SK-N-DZ (cell line): ENCODE data around the gene KLHDC7B.

Experiments
- DNase-seq: peaks from one replicate; pipeline ENCODE4 v3.0.0-alpha.2; 2015; ENCODE audit warnings: low spot score

KLHDC7B gene

DNA sequence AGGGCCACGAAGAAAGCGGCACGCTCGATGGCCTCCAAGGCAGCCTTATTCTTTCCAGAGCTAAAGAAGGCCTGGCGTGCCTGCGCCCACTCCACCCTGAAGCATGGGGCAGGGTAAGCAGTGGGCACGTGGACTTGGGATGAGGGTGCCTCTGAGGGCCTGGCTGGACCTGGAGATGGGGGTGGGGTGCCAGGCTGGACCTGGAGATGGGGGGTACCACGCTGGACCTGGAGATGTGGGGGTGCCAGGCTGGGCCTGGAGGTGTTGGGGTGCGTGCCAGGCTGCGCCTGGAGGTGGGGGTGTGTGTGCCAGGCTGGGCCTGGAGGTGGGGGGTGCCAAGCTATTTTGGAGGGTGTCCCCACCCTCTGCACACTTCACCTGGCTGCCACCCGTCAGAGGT, 27.3 kb downstream of the KLHDC7B start:
- DNase-seq, result no peak

DNA sequence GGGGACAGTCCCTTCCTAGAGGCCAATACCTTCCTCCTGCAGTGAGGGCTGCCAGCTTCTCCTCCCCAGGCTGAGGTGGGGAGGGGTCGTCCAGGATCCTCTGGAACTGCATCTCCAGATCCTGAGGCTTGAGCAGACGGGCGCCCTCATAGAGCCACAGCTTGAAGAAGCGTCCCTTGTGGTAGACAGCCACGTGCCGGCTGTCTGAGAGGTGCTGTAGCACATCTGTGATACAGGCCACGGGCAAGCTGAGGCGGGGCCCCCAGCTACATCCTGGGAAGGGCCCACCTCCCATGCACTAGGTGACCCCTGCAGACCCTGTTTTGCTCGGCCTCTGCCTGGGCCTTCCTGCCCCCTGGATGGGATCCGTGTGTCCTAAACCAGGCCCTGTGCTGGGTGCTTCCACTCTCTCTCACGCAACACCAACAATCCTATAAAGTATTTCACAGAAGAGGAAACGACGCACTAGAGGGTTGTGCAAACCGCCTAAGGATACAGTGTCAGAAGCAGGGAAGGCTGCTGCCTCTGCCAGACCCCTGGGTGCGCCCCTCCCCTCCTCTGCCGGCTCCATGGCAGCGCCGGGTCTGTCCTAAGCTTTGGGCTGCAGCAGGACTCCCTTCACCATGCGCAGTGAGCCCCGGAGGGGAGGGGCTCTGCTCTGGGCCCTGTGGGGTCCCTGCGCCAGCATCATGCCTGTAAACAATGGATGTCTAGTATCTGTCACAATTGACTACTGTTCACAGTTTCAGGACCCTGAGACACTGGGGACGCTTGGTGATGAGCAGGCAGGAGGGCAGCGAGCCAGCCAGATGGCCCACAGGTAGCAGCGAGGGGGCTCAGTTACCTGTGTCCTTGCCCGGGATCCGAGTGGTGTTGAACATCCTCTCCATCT, 28.0 kb downstream of the KLHDC7B start:
- DNase-seq, result no peak

DNA sequence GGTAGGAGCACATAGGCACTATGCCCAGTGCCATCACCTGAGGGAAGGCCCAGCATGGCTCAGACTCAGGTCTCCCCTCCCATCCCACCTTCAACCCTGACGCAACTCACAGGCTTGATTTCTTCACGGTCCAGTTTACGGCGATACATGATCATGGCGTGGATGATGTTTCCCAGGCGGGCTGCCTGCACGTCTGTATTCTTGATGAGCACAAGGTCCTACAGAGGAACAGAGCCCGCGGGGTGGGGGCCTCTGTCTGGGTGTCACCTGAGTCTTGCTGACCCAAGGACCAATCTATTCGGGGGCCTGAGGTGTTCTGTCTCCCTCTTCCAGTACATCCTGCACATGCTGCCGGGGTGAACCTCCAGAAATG, 28.7 kb downstream of the KLHDC7B start:
- no peak for DNase-seq

DNA sequence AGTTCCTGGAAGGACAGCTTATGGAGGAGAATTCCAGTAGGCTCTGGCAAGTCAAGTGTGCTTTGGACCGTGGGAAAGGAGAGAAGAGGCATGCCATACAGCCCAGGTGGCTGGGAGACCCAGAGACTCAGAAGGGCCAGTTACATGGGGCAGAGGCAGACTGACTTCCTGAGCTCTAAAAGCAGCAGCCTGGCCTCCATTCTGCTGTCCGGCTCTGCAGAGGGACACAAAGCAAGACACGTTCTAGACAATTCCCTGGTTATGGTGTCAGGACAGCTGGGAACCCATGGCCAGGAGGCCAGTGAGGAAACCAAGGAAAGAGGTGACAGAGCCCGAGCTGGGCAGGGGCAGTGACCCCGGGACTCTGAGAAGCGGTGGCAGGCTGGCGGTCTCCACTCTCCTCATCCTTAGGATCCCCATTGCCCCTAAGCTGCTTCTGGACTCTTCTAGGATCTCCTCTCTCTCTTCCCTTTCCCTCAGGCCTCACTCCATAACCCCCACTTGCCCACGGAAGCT, 29.8 kb downstream of the KLHDC7B start:
- no peak for DNase-seq

DNA sequence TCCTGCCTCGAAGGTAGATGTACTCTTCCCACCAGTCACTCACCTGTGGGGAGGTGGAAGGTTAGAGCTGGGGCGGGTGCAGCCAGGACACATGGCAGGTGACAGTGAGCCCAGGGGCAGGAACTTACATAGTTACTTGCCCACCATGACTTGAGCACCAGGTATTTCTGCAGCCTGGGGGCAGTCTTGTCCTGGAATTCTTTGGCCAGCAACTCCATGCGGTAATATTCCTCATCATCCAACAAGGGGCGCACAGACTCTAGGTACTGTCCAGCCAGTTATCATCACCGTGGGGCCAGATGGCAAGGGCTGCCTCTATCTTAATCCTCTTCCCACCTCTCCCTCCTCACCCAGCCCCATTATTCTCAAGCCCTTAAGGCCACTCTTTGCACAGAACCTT, 30.4 kb downstream of the KLHDC7B start:
- peak; percentile 63 for DNase-seq

DNA sequence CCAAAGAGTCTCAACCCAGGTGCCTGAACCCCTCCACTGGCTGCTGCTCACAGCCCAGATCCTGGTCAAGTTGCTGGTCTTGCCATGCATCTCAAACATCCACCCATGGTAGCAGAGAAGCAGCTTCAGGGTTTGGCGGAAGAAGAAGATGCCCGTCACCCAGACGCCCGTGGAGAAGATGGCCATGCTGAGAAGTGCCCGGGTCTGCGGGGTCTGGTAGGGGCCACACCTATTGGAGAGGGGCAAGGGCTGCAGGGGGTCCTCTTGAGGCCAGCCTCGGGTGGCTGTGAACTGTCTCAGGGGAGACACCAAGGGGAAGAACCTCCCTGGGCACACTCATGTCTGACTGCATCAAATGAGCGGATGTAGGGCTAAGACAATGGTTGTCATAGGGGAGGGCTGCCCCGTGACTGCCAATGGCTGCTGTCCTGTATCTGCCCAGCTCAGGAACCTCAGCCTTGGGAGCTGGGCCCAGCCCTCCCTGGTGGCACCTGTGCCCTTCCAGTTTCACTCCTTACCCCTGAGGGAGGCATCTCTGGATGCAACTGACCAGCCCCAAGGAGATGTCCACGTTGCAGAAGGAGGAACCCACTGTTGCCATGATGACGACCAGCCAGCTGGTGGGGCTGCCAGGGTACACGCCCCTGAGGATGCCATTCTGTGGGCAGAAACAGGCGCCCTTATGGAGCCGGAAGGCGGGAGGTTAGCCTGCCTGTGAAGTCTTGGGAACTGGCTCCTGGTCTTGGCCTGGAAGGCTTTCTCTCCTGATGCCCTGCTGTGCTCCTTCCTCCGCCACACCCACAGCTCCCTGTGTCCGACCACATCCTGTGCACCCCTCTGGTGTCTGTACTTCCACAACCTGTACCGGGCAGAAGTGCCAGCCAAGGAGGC, 31.4 kb downstream of the KLHDC7B start:
- no peak for DNase-seq

DNA sequence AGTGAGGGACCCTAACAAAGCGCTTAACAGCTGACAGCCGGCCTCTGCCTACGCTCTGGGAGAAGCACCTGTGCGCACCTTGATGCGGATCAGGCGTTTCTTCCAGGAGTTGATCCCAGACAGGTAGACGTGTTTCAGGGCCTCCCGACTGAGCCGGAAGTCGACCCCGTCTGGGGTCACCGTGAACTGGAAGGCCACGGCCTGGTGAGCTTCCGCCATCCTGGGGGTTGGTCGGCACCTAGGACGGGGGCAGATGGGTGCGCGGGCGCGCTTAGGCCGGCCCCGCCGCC, 31.9 kb downstream of the KLHDC7B start:
- no peak for DNase-seq

DNA sequence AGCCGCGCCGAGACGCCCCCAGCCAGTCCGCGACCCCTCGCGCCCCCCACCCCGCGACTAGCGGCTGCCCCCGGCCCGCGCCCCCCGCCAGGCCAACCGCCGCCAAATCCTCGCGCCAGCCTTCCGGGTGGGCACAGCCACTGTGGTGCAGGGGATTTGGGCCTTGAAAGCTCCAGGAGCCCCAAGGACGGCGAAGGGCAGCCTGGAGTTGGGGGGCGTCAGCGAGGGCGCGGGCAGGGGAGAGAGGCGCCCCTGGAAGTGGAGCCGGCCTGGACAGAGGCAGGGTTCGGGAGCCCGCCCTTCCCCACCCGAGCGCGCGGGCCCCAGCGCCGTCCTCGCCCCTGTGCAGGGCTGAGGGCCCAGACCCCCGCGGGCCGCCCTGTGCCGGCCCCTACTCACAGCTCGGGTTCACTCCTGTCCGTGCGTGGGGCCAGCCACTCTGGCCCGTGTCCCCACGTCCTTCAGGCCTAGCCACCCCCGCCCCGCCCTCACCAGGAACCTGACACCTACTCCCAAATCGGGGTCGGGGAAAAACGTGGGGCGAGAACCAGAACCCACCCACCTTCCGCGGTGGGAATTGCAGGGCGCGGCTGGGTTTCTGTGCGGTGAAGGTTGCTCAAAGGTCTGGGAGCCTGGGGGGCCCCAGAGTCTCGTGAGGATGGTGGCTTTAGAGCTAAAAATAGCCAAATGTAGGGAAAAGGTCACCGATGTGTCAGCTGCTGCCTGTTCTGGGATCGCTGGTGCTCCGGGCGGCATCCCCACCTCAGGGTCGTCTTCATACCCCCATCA, 32.5 kb downstream of the KLHDC7B start, which contains the start of gene CPT1B:
TSS of gene CPT1B (minus strand) at position 441 of the 789 bp plus-strand sequence. CDS start 512 bp downstream, outside the sequence.
- no peak for DNase-seq

DNA sequence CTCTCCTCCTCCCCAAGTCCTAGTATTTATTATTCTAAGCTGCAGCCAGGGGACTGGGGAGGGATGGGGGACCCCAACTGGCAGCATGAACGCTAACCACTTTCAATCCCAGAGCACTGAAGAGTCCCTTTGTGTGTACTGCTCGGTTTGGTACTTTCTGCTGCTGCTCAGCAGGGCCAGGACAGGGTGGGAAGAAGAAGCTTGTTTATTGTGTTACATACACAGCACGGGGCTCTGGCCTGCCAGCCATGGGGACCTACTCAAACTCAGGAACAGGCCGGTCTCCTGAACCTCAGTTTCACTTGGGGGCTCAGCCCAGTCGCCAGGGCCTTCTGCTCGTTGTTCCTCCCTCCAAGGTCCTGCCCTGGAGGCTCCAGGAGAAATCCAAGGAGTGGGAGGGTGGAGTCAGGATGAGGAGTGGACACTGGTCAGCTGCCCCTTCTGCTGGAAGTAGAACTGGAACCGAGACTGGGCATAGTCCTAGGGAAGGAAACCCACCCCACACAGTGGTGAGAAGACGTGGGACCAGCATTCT, 33.1 kb downstream of the KLHDC7B start:
- no peak for DNase-seq

DNA sequence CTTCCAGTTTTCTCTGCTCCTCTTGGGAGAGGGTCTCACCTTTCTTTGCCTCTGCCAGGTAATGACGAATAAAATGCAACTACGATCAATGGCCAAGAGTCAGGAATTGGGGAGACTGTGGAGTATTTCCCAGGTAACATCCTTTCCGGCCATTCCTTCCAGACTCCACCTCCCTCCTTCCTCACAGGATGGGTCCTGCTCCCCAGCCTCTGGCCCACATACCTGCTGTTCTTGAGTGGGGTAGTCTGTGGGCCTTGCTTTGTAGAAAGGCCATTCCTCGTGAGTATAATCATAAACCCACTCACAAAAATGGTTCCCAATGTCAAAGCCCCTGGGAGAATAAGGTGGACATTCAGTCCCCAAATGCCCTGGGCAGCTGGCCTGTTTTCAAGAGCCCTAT, 34.1 kb downstream of the KLHDC7B start:
- DNase-seq, result no peak

DNA sequence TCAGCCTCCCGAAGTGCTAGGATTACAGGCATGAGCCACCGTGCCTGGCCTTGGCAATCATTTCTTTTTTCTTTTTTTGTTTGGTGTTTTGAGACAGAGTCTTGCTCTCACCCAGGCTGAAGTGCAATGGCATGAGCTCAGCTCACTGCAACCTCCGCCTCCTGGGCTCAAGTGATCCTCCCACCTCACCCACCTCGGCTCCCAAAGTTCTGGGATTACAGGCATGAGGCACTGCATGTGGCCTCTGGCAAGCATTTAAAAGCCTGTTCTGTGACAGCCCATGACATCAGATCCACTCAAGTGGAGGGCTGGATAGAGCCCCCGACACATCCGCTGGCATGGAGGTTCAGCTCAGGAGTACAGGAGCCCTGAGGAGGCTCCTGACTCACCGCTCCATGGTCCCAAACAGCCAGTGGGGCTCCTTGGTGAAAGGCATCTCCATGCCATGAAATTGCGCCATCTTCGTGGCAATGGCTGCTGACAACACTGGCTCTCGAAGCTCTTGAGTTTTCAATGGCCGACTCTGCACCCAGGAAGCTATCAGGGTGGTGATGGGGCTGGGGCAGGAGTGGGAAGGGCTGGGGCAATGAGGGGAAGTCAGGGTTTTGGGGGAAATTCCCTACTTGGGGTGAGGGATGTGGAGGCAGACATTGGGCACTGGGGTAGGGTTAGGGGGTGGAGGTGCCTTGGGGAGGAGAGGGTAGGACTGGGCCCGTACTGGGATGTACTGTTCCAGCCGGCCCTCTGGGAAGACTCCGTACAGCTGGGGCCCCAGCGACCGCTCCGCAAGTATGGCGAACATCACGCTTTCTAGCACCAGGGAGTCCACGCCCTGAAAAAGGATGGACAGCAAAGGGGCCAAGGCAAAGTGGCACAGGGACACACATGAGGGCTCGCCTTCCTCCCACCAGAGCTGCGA, 35.6 kb downstream of the KLHDC7B start:
- no peak for DNase-seq

DNA sequence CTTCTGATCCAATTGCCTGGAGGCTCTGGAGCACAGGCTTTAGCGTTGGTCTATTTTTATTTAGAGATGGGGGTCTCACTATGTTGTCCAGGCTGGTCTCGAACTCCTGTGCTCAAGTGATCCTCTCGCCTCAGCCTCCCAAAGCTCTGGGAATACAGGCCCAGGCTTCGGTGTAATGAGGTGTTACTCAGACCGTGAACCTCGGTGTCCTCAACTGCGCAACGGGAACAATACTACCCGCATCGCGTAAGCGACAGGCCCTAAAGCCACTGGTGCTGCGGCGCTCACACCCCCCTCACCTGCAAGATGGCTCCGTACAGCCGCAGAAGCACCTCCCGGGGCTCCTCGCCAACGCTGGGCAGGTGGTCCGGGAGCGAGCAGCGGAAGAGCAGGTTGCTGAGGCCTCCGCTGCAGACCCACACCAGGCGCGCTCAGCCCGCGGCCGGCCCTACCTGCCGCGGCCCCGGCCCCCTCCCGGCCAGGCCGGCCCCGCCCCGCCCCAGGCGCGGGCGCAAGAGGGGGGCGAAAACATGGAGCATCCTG, 36.3 kb downstream of the KLHDC7B start:
- DNase-seq, result peak; percentile 28

DNA sequence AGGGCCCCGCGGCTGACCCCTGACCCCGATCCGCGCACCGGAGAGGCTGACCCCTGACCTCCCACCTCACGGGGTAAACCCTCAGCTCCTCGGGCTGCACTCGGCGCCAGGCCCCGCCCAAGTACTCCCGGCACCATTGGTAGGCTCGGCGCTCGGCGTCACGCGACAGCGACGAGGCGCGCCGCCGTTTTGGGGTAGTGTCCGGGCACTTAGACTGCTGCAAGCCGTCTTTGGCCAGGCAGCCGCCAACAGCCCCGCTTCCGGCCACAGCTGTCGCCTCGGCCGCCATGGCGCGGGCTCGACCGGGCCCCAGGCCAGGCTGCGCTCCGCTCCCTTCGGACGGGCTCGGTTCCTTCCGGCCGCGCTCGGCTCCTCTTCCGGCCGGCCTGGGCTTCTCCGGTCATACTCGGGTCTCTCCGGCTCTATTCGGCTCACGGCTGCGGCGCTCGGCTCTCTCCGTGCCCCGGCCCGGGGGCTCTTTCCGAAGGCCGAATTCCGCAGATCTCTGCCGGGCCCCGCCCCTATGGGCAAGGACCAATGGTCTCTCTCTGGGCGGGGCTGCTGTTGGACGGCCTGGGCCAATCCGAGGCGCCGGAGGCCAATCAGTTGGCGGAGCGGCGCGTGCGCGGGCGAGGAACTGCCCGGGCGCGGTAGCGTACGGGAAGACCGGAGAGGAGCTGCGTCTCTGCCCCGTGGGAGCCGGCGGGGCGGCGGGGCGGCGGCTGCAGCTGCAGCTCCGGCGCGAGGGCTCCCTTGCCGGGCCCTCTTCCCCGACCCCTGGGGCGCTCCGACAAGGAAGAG, 37.0 kb downstream of the KLHDC7B start, which contains the start of gene CHKB:
TSS of gene CHKB (minus strand) at position 357 of the 801 bp plus-strand sequence. CDS start at position 289, 68 bp downstream.
- peak; percentile 98 for DNase-seq

DNA sequence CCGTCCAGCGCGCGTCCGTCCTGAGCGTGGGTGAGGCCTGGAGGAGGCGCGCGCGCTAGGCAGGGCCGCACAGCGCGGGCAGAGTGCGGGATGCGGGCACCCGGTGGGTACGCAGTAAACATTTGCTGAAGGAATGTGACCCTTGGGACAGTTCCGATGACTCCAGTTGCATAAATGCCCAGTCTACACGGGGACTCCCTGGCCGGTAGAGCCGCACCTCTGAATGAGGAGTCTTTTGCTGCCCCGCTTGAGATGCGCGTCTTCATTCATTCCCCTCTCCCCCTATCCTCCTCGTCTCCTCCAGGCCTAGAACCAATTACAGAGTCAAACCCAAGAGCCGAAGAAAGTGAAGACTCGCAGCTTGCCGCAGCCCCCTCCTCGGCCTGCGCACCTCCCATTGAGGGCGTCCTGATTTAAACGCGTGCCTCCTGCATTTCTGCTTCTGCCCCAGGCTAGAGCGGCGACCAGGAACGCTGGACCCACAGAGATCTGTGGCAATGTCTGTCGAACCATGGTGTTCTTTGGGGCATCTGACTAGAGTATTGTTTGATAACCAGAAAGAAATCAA, 37.7 kb downstream of the KLHDC7B start:
- no peak for DNase-seq

DNA sequence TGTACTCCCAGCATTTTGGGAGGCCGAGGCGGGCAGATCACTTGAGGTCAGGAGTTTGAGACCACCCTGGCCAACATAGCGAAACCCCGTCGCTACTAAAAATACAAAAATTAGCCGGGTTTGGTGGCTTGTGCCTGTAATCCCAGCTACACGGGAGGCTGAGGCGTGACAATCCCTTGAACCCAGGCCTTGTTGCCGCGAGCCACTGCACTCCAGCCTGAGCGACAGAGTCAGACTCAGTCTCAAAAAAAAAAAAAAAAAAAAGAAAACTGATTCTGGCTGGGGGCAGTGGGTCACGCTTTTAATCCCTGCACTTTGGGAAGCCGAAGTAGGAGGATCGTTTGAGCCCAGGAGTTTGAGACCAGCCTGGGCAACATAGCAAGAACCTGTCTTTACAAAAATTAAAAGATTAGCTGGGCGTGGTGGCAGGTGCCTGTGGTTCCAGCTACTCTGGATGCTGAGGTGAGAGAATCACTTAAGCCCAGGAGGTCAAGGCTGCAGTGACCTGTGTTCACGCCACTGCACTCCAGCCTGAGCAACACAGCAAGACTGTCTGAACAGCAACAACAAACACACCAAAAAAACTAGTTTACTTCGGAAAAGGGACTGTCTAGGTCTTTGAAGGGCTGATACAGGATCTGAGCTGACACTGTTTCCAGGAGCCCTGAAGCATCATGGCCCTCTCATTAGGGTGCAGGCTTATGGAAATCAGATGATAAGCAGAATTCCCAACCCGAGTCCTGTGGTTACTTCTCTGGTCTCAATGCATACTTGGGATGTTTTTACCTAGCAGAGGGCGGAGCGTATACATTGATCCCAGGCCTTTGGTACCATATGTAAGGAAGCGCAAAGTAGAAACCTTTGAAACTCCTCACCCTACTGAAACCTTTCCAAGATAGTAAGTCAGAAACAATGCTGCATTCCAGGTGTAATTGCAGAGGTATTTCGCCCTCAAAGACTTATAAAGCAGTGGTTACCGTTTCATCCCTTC, 38.7 kb downstream of the KLHDC7B start:
- no peak for DNase-seq

DNA sequence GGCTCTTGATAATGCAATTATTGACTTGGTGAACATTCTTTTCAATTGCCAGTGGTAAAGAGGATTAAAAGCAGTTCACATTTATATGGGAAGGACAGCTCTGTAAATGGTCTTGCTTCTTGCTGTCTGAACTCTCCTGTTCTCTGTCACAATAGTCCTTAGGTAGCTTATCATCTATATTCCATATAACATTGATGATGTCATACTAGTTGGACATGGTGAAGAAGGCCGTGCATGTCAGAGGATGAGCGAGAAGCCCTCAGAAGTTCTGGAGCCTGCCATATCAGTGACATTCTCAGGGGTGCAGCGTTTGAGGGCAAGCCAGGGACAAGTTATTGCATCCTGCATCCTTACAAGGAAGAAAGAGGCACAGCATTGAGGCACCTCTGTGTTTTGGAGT, 39.5 kb downstream of the KLHDC7B start:
- no peak for DNase-seq

DNA sequence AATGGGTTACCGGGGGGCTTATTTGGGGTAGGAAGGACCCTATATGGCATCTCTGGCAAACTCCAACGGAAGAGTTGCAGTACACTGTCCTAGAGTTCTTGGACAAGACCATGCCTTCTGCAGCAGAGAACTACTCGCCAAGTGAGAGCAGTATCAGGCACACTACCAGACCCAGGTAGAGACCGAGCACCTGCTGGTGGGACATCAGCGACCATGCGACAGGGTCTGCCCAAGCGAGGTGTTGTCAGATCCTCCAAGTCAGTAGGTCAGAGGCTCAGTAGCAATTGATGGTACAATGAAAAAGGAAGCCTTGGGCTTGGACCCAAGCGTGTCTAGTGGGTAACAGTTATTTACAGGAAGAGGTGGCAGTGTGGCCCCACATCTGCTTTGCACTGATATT, 40.1 kb downstream of the KLHDC7B start:
- DNase-seq, result no peak
